Loucy (cell line): ENCODE measurements around the gene B3GAT3.
A peak's percentile ranks its signal among the peaks of the same experiment; 100 is the strongest.

ENCODE experiments used
- H2AFZ ChIP-seq: fragments of 200-600 bp; sonication (generic); 2 replicates; pipeline ENCODE4 v1.6.0; 2016; ENCODE audit warnings: antibody characterized with exemption, mild to moderate bottlenecking, low read length, moderate library complexity
- H3F3A ChIP-seq: fragments of 200-600 bp; 2 replicates; pipeline ENCODE4 v1.6.0; 2016; ENCODE audit warnings: antibody characterized with exemption, low read depth, mild to moderate bottlenecking
- H3K27me3 ChIP-seq: fragments of 200-600 bp; sonication (generic); 2 replicates; pipeline ENCODE4 v1.6.1; 2014; ENCODE audit warnings: low read length, mild to moderate bottlenecking; ENCODE audit not compliant: insufficient read depth, poor library complexity, severe bottlenecking
- H3K36me3 ChIP-seq: fragments of 200-600 bp; sonication (generic); 2 replicates; pipeline ENCODE4 v1.6.1; 2016; ENCODE audit warnings: low read length; ENCODE audit not compliant: insufficient read depth
- H3K4me1 ChIP-seq: fragments of 200-600 bp; sonication (generic); 2 replicates; pipeline ENCODE4 v1.5.1; 2014; ENCODE audit warnings: low read length, mild to moderate bottlenecking; ENCODE audit not compliant: insufficient read depth, poor library complexity, severe bottlenecking
- H3K4me2 ChIP-seq: fragments of 200-600 bp; sonication (generic); 2 replicates; pipeline ENCODE4 v1.6.0; 2014; ENCODE audit warnings: antibody characterized with exemption, low read length, low read depth, mild to moderate bottlenecking; ENCODE audit not compliant: poor library complexity, severe bottlenecking
- H3K4me3 ChIP-seq: fragments of 200-600 bp; sonication (generic); 2 replicates; pipeline ENCODE4 v1.5.1; 2014; ENCODE audit warnings: low read length, mild to moderate bottlenecking, mixed read lengths; ENCODE audit not compliant: poor library complexity, severe bottlenecking
- H3K79me2 ChIP-seq: fragments of 200-600 bp; sonication (generic); 2 replicates; pipeline ENCODE4 v1.6.1; 2014; ENCODE audit warnings: low read length; ENCODE audit not compliant: insufficient read depth
- H3K9ac ChIP-seq: fragments of 200-600 bp; sonication (generic); 2 replicates; pipeline ENCODE4 v1.6.0; 2014; ENCODE audit warnings: mild to moderate bottlenecking, low read depth, low read length, moderate library complexity; ENCODE audit not compliant: poor library complexity, severe bottlenecking
- H3K9me2 ChIP-seq: fragments of 200-600 bp; sonication (generic); replicated peaks from 2 replicates; pipeline ENCODE4 v1.6.1; 2016; ENCODE audit warnings: low read depth, low read length, mixed read lengths
- H3K9me3 ChIP-seq: fragments of 200-600 bp; sonication (generic); 2 replicates; pipeline ENCODE4 v1.6.1; 2014; ENCODE audit warnings: mild to moderate bottlenecking, antibody characterized with exemption, low read length, low read depth; ENCODE audit not compliant: insufficient read depth
- H4K20me1 ChIP-seq: fragments of 200-600 bp; sonication (generic); 2 replicates; pipeline ENCODE4 v1.6.0; 2014; ENCODE audit warnings: antibody characterized with exemption, low read length, mild to moderate bottlenecking; ENCODE audit not compliant: insufficient read depth, poor library complexity, severe bottlenecking
- EZH2phosphoT487 ChIP-seq: fragments of 200-600 bp; IDR thresholded peaks from 2 replicates; pipeline ENCODE4 v1.6.1; 2018; ENCODE audit warnings: antibody characterized with exemption, mild to moderate bottlenecking, moderate library complexity, borderline replicate concordance
- TF ChIP-seq, protein P1 (sequence below): fragments of 200-600 bp; sonication (generic); conservative IDR thresholded peaks from 2 replicates; pipeline ENCODE4 v1.5.1; 2014; ENCODE audit warnings: mild to moderate bottlenecking, antibody characterized with exemption, low read length

The B3GAT3 gene

GRCh38 chr11:62577046-62577714, 44.6 kb downstream of the B3GAT3 start:
- no peak for TF ChIP-seq EZH2phosphoT487
- TF ChIP-seq, protein P1, sequence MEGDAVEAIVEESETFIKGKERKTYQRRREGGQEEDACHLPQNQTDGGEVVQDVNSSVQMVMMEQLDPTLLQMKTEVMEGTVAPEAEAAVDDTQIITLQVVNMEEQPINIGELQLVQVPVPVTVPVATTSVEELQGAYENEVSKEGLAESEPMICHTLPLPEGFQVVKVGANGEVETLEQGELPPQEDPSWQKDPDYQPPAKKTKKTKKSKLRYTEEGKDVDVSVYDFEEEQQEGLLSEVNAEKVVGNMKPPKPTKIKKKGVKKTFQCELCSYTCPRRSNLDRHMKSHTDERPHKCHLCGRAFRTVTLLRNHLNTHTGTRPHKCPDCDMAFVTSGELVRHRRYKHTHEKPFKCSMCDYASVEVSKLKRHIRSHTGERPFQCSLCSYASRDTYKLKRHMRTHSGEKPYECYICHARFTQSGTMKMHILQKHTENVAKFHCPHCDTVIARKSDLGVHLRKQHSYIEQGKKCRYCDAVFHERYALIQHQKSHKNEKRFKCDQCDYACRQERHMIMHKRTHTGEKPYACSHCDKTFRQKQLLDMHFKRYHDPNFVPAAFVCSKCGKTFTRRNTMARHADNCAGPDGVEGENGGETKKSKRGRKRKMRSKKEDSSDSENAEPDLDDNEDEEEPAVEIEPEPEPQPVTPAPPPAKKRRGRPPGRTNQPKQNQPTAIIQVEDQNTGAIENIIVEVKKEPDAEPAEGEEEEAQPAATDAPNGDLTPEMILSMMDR: no peak
- Histone ChIP-seq H3K79me2 (peaks cover 30% of the 10 kb centered on the region), H2AFZ (no peak overlapping the region), H3F3A (no peaks in the 10 kb centered on the region), H3K4me2 (no peak overlapping the region), H3K9ac (no peak overlapping the region), H4K20me1 (peaks cover 12% of the 10 kb centered on the region), H3K4me3 (no peak overlapping the region), H3K9me3 (no peaks in the 10 kb centered on the region), H3K9me2 (no peaks in the 10 kb centered on the region), H3K36me3 (peaks cover 36% of the 10 kb centered on the region; the same call in 1 of the 2 replicates), H3K4me1 (peaks cover 15% of the 10 kb centered on the region), H3K27me3 (peaks cover 7% of the 10 kb centered on the region)

GRCh38 chr11:62575837-62576236, 45.9 kb downstream of the B3GAT3 start:
- no peaks in the 10 kb centered on the region for H3K9me3 ChIP-seq
- peaks cover 42% of the 10 kb centered on the region; the same call in 1 of the 2 replicates for H3K36me3 ChIP-seq
- no peak overlapping the region for H3K4me2 ChIP-seq
- no peaks in the 10 kb centered on the region for H3K9me2 ChIP-seq
- H3K27me3 ChIP-seq: peaks cover 7% of the 10 kb centered on the region
- peaks cover 25% of the 10 kb centered on the region for H4K20me1 ChIP-seq
- peak overlapping the region; percentile 90 for H3K9ac ChIP-seq
- no peak overlapping the region for H2AFZ ChIP-seq
- H3F3A ChIP-seq: no peaks in the 10 kb centered on the region
- TF ChIP-seq, protein P1: no peak
- TF ChIP-seq EZH2phosphoT487: no peak
- no peak overlapping the region for H3K4me3 ChIP-seq
- H3K79me2 ChIP-seq: peaks cover 40% of the 10 kb centered on the region
- peaks cover 28% of the 10 kb centered on the region for H3K4me1 ChIP-seq

- H3K36me3 ChIP-seq: peaks cover 45% of the 10 kb centered on the region; the same call in 1 of the 2 replicates
- H3K4me3 ChIP-seq: peak overlapping the region; percentile 100
- H3K9me3 ChIP-seq: no peaks in the 10 kb centered on the region
- H3K79me2 ChIP-seq: peaks cover 47% of the 10 kb centered on the region
- H3K4me2 ChIP-seq: peak overlapping the region; percentile 93
- no peak overlapping the region for H2AFZ ChIP-seq
- H3K27me3 ChIP-seq: peaks cover 7% of the 10 kb centered on the region
- no peaks in the 10 kb centered on the region for H3K9me2 ChIP-seq
- TF ChIP-seq, protein P1: no peak
- TF ChIP-seq EZH2phosphoT487: no peak
- H3K4me1 ChIP-seq: peaks cover 35% of the 10 kb centered on the region
- peak overlapping the region; percentile 90 for H3K9ac ChIP-seq
- peaks cover 32% of the 10 kb centered on the region for H4K20me1 ChIP-seq
- H3F3A ChIP-seq: no peaks in the 10 kb centered on the region
Observed at GRCh38 chr11:62575156-62575555, 46.6 kb downstream of the B3GAT3 start.
